Loucy (cell line): ENCODE data around the gene NKX1-2.

Source experiments
- H2AFZ ChIP-seq: fragments of 200-600 bp; sonication (generic); 2 replicates; pipeline ENCODE4 v1.6.0; 2016; ENCODE audit warnings: antibody characterized with exemption, mild to moderate bottlenecking, low read length, moderate library complexity
- H3F3A ChIP-seq: fragments of 200-600 bp; 2 replicates; pipeline ENCODE4 v1.6.0; 2016; ENCODE audit warnings: antibody characterized with exemption, low read depth, mild to moderate bottlenecking
- H3K27me3 ChIP-seq: fragments of 200-600 bp; sonication (generic); 2 replicates; pipeline ENCODE4 v1.6.1; 2014; ENCODE audit warnings: low read length, mild to moderate bottlenecking; ENCODE audit not compliant: insufficient read depth, poor library complexity, severe bottlenecking
- H3K36me3 ChIP-seq: fragments of 200-600 bp; sonication (generic); 2 replicates; pipeline ENCODE4 v1.6.1; 2016; ENCODE audit warnings: low read length; ENCODE audit not compliant: insufficient read depth
- H3K4me1 ChIP-seq: fragments of 200-600 bp; sonication (generic); 2 replicates; pipeline ENCODE4 v1.5.1; 2014; ENCODE audit warnings: low read length, mild to moderate bottlenecking; ENCODE audit not compliant: insufficient read depth, poor library complexity, severe bottlenecking
- H3K4me2 ChIP-seq: fragments of 200-600 bp; sonication (generic); 2 replicates; pipeline ENCODE4 v1.6.0; 2014; ENCODE audit warnings: antibody characterized with exemption, low read length, low read depth, mild to moderate bottlenecking; ENCODE audit not compliant: poor library complexity, severe bottlenecking
- H3K4me3 ChIP-seq: fragments of 200-600 bp; sonication (generic); 2 replicates; pipeline ENCODE4 v1.5.1; 2014; ENCODE audit warnings: low read length, mild to moderate bottlenecking, mixed read lengths; ENCODE audit not compliant: poor library complexity, severe bottlenecking
- H3K79me2 ChIP-seq: fragments of 200-600 bp; sonication (generic); 2 replicates; pipeline ENCODE4 v1.6.1; 2014; ENCODE audit warnings: low read length; ENCODE audit not compliant: insufficient read depth
- H3K9ac ChIP-seq: fragments of 200-600 bp; sonication (generic); 2 replicates; pipeline ENCODE4 v1.6.0; 2014; ENCODE audit warnings: mild to moderate bottlenecking, low read depth, low read length, moderate library complexity; ENCODE audit not compliant: poor library complexity, severe bottlenecking
- H3K9me2 ChIP-seq: fragments of 200-600 bp; sonication (generic); replicated peaks from 2 replicates; pipeline ENCODE4 v1.6.1; 2016; ENCODE audit warnings: low read depth, low read length, mixed read lengths
- H3K9me3 ChIP-seq: fragments of 200-600 bp; sonication (generic); 2 replicates; pipeline ENCODE4 v1.6.1; 2014; ENCODE audit warnings: mild to moderate bottlenecking, antibody characterized with exemption, low read length, low read depth; ENCODE audit not compliant: insufficient read depth
- H4K20me1 ChIP-seq: fragments of 200-600 bp; sonication (generic); 2 replicates; pipeline ENCODE4 v1.6.0; 2014; ENCODE audit warnings: antibody characterized with exemption, low read length, mild to moderate bottlenecking; ENCODE audit not compliant: insufficient read depth, poor library complexity, severe bottlenecking
- EZH2phosphoT487 ChIP-seq: fragments of 200-600 bp; IDR thresholded peaks from 2 replicates; pipeline ENCODE4 v1.6.1; 2018; ENCODE audit warnings: antibody characterized with exemption, mild to moderate bottlenecking, moderate library complexity, borderline replicate concordance
- TF ChIP-seq, protein P1 (sequence below): fragments of 200-600 bp; sonication (generic); conservative IDR thresholded peaks from 2 replicates; pipeline ENCODE4 v1.5.1; 2014; ENCODE audit warnings: mild to moderate bottlenecking, antibody characterized with exemption, low read length

Gene NKX1-2

GRCh38 chr10:124464028-124464965, 14.5 kb upstream of the NKX1-2 start:
- Histone ChIP-seq H3K9me3 (no peaks in the 10 kb centered on the region), H3K4me2 (peak overlapping the region; percentile 9), H3K4me3 (no peak overlapping the region), H3K4me1 (peaks cover 23% of the 10 kb centered on the region), H3K9me2 (no peaks in the 10 kb centered on the region), H3K27me3 (no peaks in the 10 kb centered on the region), H3K36me3 (no peaks in the 10 kb centered on the region), H3K79me2 (peaks cover 6% of the 10 kb centered on the region; the same call in 1 of the 2 replicates), H3K9ac (no peak overlapping the region), H3F3A (no peaks in the 10 kb centered on the region), H4K20me1 (no peaks in the 10 kb centered on the region), H2AFZ (no peak overlapping the region)
- TF ChIP-seq, protein P1, sequence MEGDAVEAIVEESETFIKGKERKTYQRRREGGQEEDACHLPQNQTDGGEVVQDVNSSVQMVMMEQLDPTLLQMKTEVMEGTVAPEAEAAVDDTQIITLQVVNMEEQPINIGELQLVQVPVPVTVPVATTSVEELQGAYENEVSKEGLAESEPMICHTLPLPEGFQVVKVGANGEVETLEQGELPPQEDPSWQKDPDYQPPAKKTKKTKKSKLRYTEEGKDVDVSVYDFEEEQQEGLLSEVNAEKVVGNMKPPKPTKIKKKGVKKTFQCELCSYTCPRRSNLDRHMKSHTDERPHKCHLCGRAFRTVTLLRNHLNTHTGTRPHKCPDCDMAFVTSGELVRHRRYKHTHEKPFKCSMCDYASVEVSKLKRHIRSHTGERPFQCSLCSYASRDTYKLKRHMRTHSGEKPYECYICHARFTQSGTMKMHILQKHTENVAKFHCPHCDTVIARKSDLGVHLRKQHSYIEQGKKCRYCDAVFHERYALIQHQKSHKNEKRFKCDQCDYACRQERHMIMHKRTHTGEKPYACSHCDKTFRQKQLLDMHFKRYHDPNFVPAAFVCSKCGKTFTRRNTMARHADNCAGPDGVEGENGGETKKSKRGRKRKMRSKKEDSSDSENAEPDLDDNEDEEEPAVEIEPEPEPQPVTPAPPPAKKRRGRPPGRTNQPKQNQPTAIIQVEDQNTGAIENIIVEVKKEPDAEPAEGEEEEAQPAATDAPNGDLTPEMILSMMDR = no peak
- TF ChIP-seq EZH2phosphoT487 = no peak

DNA sequence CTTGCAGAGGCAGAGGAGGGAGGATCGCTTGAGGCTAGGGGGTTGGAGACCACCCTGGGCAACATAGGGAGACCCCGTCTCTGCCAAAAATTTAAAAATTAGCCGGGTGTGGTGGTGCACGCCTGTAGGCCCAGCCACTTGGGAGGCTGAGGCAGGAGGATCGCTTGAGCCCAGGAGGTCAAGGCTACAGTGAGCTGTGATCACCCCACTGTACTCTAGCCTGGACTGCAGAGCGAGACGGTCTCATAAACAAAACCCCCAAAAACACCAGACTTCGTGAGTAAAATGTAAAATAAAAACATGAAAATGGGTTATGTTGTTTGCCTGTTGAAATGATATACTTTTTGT, 12.5 kb upstream of the NKX1-2 start:
- Histone ChIP-seq H3K36me3 (no peaks in the 10 kb centered on the region), H3K9me2 (no peaks in the 10 kb centered on the region), H4K20me1 (no peaks in the 10 kb centered on the region), H3F3A (no peaks in the 10 kb centered on the region), H3K4me2 (peak overlapping the region; percentile 88), H3K4me1 (peaks cover 23% of the 10 kb centered on the region), H2AFZ (peak overlapping the region; percentile 99), H3K4me3 (peak overlapping the region; percentile 88), H3K9me3 (no peaks in the 10 kb centered on the region), H3K79me2 (peaks cover 6% of the 10 kb centered on the region; the same call in 1 of the 2 replicates), H3K27me3 (no peaks in the 10 kb centered on the region), H3K9ac (peak overlapping the region; percentile 68)
- no peak for TF ChIP-seq EZH2phosphoT487
- TF ChIP-seq, protein P1 = no peak

DNA sequence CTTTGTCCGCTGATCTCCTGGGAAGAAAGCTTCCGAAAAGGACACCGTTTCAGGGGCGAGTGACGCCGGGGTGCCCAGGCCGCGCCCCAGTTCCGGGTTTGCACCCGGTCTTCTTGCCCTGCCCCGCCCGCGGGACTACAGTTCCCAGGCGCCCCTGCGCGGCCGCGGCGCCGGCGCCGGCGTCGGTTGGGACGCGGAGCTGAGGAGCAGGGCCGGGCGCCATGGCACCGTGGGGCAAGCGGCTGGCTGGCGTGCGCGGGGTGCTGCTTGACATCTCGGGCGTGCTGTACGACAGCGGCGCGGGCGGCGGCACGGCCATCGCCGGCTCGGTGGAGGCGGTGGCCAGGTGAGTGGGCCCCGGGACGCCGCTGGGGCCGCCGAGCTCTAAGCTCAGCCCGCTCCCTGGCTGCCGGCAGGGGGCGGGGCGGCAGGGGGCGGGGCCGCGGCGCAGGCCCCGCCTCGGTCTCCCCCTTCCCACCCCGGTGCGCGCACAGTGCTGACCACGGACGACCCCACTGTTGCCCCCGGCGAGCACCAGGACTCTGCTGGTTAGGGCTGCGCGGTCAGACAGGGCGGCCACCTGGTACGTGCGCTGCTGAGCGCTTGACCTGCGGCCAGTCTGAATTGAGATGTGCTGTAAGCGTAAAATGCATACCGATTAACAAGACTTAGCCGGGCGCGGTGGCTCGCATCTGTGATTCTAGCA, 12.0 kb upstream of the NKX1-2 start, which contains the start of gene LHPP:
Gene LHPP (plus strand): TSS at position 182 of the 706 bp plus-strand sequence. CDS start 40 bp downstream, at position 222.
- Histone ChIP-seq H3F3A (no peaks in the 10 kb centered on the region), H3K9ac (peak within 1 kb of the TSS; percentile 68), H3K4me1 (peaks cover 23% of the 10 kb centered on the region), H3K9me3 (no peaks in the 10 kb centered on the region), H3K36me3 (no peaks in the 10 kb centered on the region), H3K79me2 (peaks cover 6% of the 10 kb centered on the region; the same call in 1 of the 2 replicates), H2AFZ (peak within 1 kb of the TSS; percentile 99), H4K20me1 (no peaks in the 10 kb centered on the region), H3K9me2 (no peaks in the 10 kb centered on the region), H3K27me3 (no peaks in the 10 kb centered on the region), H3K4me3 (peak within 1 kb of the TSS; percentile 88), H3K4me2 (peak within 1 kb of the TSS; percentile 88)
- TF ChIP-seq, protein P1 = no peak
- no peak for TF ChIP-seq EZH2phosphoT487
